ENCODE measurements around the gene PDLIM1. TPM values are rescaled to one million over a fixed set of nuclear protein-coding genes. Genes with fewer than 3 reads are reported as not detected.
"Not testable (repeated sequence)": the region's sequence is repeated elsewhere in the genome, so short reads cannot be mapped to it uniquely, and the experiment has no call there.

The PDLIM1 gene
- total RNA-seq, 2 experiments from 2014 or later = 22.8 TPM

GRCh38 chr10:95211606-95212279, 79.1 kb downstream of the PDLIM1 start:
- DNase-seq = no peak
- Mint-ChIP-seq H3K4me3 (no peak overlapping the region), H3K27ac (no peak overlapping the region), H3K4me1 (no peaks in the 10 kb centered on the region), H3K36me3 (ENCODE audit: low read depth) (no peaks in the 10 kb centered on the region), H3K27me3 (peaks cover 13% of the 10 kb centered on the region), H3K9me3 (peaks cover 2% of the 10 kb centered on the region)
- ChIA-PET POLR2A (interaction anchor here (0.6 to 1.8 kb wide), 2 partner anchors 25 to 36 kb away, joined by 3 to 5 read pairs; no protein-coding TSS in a partner anchor), CTCF (interaction anchor here (3.1 kb wide), 1 partner anchor 32 kb away, joined by 9 read pairs; no protein-coding TSS in a partner anchor)

GRCh38 chr10:95209509-95210127, 81.2 kb downstream of the PDLIM1 start:
- H3K4me1 Mint-ChIP-seq = no peaks in the 10 kb centered on the region
- no peaks in the 10 kb centered on the region for H3K36me3 Mint-ChIP-seq (ENCODE audit: low read depth)
- no peak overlapping the region for H3K4me3 Mint-ChIP-seq
- peaks cover 6% of the 10 kb centered on the region for H3K27me3 Mint-ChIP-seq
- no peaks in the 10 kb centered on the region for H3K9me3 Mint-ChIP-seq
- POLR2A ChIA-PET = interaction anchor here (1.8 kb wide), 1 partner anchor 27 kb away, joined by 5 read pairs; no protein-coding TSS in a partner anchor
- DNase-seq = no peak
- H3K27ac Mint-ChIP-seq = no peak overlapping the region
- CTCF ChIA-PET = interaction anchor here (3.1 kb wide), 1 partner anchor 34 kb away, joined by 9 read pairs; no protein-coding TSS in a partner anchor

- POLR2A ChIA-PET = no interaction called here
- no peak for DNase-seq
- H3K36me3 Mint-ChIP-seq (ENCODE audit: low read depth) = no peaks in the 10 kb centered on the region
- H3K9me3 Mint-ChIP-seq = no peaks in the 10 kb centered on the region
- no peak overlapping the region for H3K27ac Mint-ChIP-seq
- H3K4me1 Mint-ChIP-seq = no peaks in the 10 kb centered on the region
- H3K27me3 Mint-ChIP-seq = peaks cover 5% of the 10 kb centered on the region
- no peak overlapping the region for H3K4me3 Mint-ChIP-seq
- CTCF ChIA-PET = interaction anchor here (0.7 to 3.1 kb wide), 2 partner anchors 34 to 152 kb away, joined by 4 to 9 read pairs; no protein-coding TSS in a partner anchor
Measured at GRCh38 chr10:95208702-95209391, 82.0 kb downstream of the PDLIM1 start.

GRCh38 chr10:95202865-95203264, 87.9 kb downstream of the PDLIM1 start:
- H3K9me3 Mint-ChIP-seq; H3K4me1 Mint-ChIP-seq; H3K4me3 Mint-ChIP-seq; H3K36me3 Mint-ChIP-seq (ENCODE audit: low read depth); H3K27me3 Mint-ChIP-seq; POLR2A ChIA-PET; H3K27ac Mint-ChIP-seq; DNase-seq: not testable (repeated sequence)
- CTCF ChIA-PET = interaction anchor here (1.5 to 1.7 kb wide), 2 partner anchors 40 to 160 kb away, joined by 3 to 5 read pairs; no protein-coding TSS in a partner anchor

GRCh38 chr10:95201736-95202135, 89.1 kb downstream of the PDLIM1 start:
- DNase-seq = no peak
- H3K27me3 Mint-ChIP-seq = no peaks in the 10 kb centered on the region
- ChIA-PET POLR2A (no interaction called here), CTCF (interaction anchor here (1.5 to 1.7 kb wide), 2 partner anchors 41 to 161 kb away, joined by 3 to 5 read pairs; no protein-coding TSS in a partner anchor)
- H3K9me3 Mint-ChIP-seq = no peaks in the 10 kb centered on the region
- H3K4me1 Mint-ChIP-seq = no peaks in the 10 kb centered on the region
- H3K27ac Mint-ChIP-seq = no peak overlapping the region
- H3K36me3 Mint-ChIP-seq (ENCODE audit: low read depth) = no peaks in the 10 kb centered on the region
- H3K4me3 Mint-ChIP-seq = no peak overlapping the region

GRCh38 chr10:95196046-95196445, 94.8 kb downstream of the PDLIM1 start:
- Mint-ChIP-seq H3K27ac (no peak overlapping the region), H3K27me3 (peaks cover 4% of the 10 kb centered on the region), H3K36me3 (ENCODE audit: low read depth) (no peaks in the 10 kb centered on the region), H3K4me3 (no peak overlapping the region), H3K4me1 (no peaks in the 10 kb centered on the region), H3K9me3 (no peaks in the 10 kb centered on the region)
- DNase-seq = no peak
- POLR2A ChIA-PET = no interaction called here
- CTCF ChIA-PET = no interaction called here

GRCh38 chr10:95193944-95194343, 96.9 kb downstream of the PDLIM1 start, which contains the start of gene ACSM6:
Gene ACSM6, plus strand, starts transcription at chr10:95194238. Its CDS starts 248 bp downstream, at chr10:95194486.
- no peak within 1 kb of the TSS for H3K27ac Mint-ChIP-seq
- no peaks in the 10 kb centered on the region for H3K36me3 Mint-ChIP-seq (ENCODE audit: low read depth)
- peaks cover 9% of the 10 kb centered on the region for H3K27me3 Mint-ChIP-seq
- no peak within 1 kb of the TSS for H3K4me3 Mint-ChIP-seq
- POLR2A ChIA-PET = no interaction called here
- no peaks in the 10 kb centered on the region for H3K9me3 Mint-ChIP-seq
- no peak for DNase-seq
- CTCF ChIA-PET = no interaction called here
- no peaks in the 10 kb centered on the region for H3K4me1 Mint-ChIP-seq

GRCh38 chr10:95188593-95188992, 102.2 kb downstream of the PDLIM1 start:
- Mint-ChIP-seq H3K36me3 (ENCODE audit: low read depth) (no peaks in the 10 kb centered on the region), H3K9me3 (no peaks in the 10 kb centered on the region), H3K27ac (no peak overlapping the region), H3K27me3 (peaks cover 38% of the 10 kb centered on the region), H3K4me3 (no peak overlapping the region), H3K4me1 (peaks cover 6% of the 10 kb centered on the region)
- ChIA-PET CTCF (no interaction called here), POLR2A (no interaction called here)
- no peak for DNase-seq

- ChIA-PET CTCF (no interaction called here), POLR2A (no interaction called here)
- Mint-ChIP-seq H3K27ac (no peak overlapping the region), H3K36me3 (ENCODE audit: low read depth) (no peaks in the 10 kb centered on the region), H3K27me3 (peaks cover 40% of the 10 kb centered on the region), H3K4me1 (peaks cover 9% of the 10 kb centered on the region), H3K4me3 (no peak overlapping the region), H3K9me3 (no peaks in the 10 kb centered on the region)
- no peak for DNase-seq
Measured at GRCh38 chr10:95187617-95188016, 103.2 kb downstream of the PDLIM1 start.

Other genes with a start within 250 kb of the PDLIM1 start
- gene CYP2C8, start 221.5 kb downstream of the PDLIM1 start, total RNA-seq = under 1 TPM in 1 of 2 experiments, not detected in 1; 0.15 TPM
- gene ACSM6, start 96.8 kb downstream of the PDLIM1 start, total RNA-seq = not detected